Smooth muscle cell (in vitro differentiated cells): ENCODE measurements around the gene ZCCHC10. TPM values are rescaled to one million over a fixed set of nuclear protein-coding genes. Genes with fewer than 3 reads are reported as not detected.

ENCODE experiments used
- DNase-seq: peaks from one replicate; lab custom pipeline; 2025; ENCODE audit not compliant: unreplicated experiment; lab: John Stamatoyannopoulos, UW
- H2AFZ ChIP-seq: fragments of 200-600 bp; sonication (generic); 2 replicates; pipeline ENCODE4 v1.6.0; 2016; ENCODE audit warnings: antibody characterized with exemption, low read depth, mild to moderate bottlenecking
- H3F3A ChIP-seq: fragments of 200-600 bp; sonication (generic); 2 replicates; pipeline ENCODE4 v1.6.0; 2017; ENCODE audit warnings: antibody characterized with exemption, low read depth
- H3K27ac ChIP-seq: fragments of 200-600 bp; sonication (generic); 2 replicates; pipeline ENCODE4 v1.5.1; 2016; ENCODE audit warnings: low read depth, mild to moderate bottlenecking
- H3K27me3 ChIP-seq: fragments of 200-600 bp; sonication (generic); 2 replicates; pipeline ENCODE4 v1.6.1; 2016; ENCODE audit warnings: low read depth, mild to moderate bottlenecking
- H3K36me3 ChIP-seq: fragments of 200-600 bp; sonication (generic); 2 replicates; pipeline ENCODE4 v1.5.1; 2016; ENCODE audit warnings: low read depth
- H3K4me1 ChIP-seq: fragments of 200-600 bp; sonication (generic); 2 replicates; pipeline ENCODE4 v1.5.1; 2016; ENCODE audit warnings: low read depth
- H3K4me2 ChIP-seq: fragments of 200-600 bp; sonication (generic); 2 replicates; pipeline ENCODE4 v1.6.0; 2016; ENCODE audit warnings: mild to moderate bottlenecking
- H3K4me3 ChIP-seq: fragments of 200-600 bp; sonication (generic); 2 replicates; pipeline ENCODE4 v1.5.1; 2016; ENCODE audit warnings: mild to moderate bottlenecking
- H3K79me2 ChIP-seq: fragments of 200-600 bp; sonication (generic); 2 replicates; pipeline ENCODE4 v1.6.0; 2016; ENCODE audit warnings: low read depth, mild to moderate bottlenecking
- H3K9ac ChIP-seq: fragments of 200-600 bp; sonication (generic); 2 replicates; pipeline ENCODE4 v1.6.0; 2016; ENCODE audit warnings: low read depth
- H3K9me3 ChIP-seq: fragments of 200-600 bp; sonication (generic); replicated peaks from 2 replicates; pipeline ENCODE4 v1.5.1; 2016; ENCODE audit warnings: low read depth
- H4K20me1 ChIP-seq: fragments of 200-600 bp; sonication (generic); 2 replicates; pipeline ENCODE4 v1.6.0; 2016; ENCODE audit warnings: low read depth
- WGBS: methylation state at CpG from one replicate; pipeline ENCODE4 v1.1.7; 2016; ENCODE audit warnings: low lambda C conversion rate; 5-methylcytosine and 5-hydroxymethylcytosine counted together
- polyA plus RNA-seq: library from polyadenylated mRNA; unstranded; fragments of >200 nt; fragmentation: Nextera tagmentation; extraction: Ambion mirVana; gene quantifications from 2 replicates; pipeline ENCODE4 v1.2.1, GENCODE V29; 2016
- total RNA-seq: library from RNA; depleted of rRNA; stranded (reverse); fragments of >200 nt; gene quantifications from 2 replicates; pipeline ENCODE4 v1.2.3, GENCODE V29; 2014
- TF ChIP-seq, protein P1 (sequence below): fragments of 200-600 bp; sonication (generic); IDR thresholded peaks from 2 replicates; pipeline ENCODE4 v1.5.1; 2017; ENCODE audit warnings: borderline replicate concordance, mild to moderate bottlenecking, antibody characterized with exemption; ENCODE audit not compliant: insufficient read depth, poor library complexity, severe bottlenecking

ZCCHC10 gene
- total and polyA plus RNA-seq, 2 experiments from 2014 or later: 28.4 to 33.4 TPM

- H3K4me2 ChIP-seq: no peak overlapping the region
- H3K27ac ChIP-seq: no peak overlapping the region
- H2AFZ ChIP-seq: no peak overlapping the region
- no peaks in the 10 kb centered on the region for H3F3A ChIP-seq
- H3K79me2 ChIP-seq: no peaks in the 10 kb centered on the region
- 92% methylated on average over 11 of the region's 11 CpGs for WGBS
- no peak overlapping the region for H3K9ac ChIP-seq
- H3K9me3 ChIP-seq: no peaks in the 10 kb centered on the region
- H3K27me3 ChIP-seq: no peaks in the 10 kb centered on the region
- no peaks in the 10 kb centered on the region for H4K20me1 ChIP-seq
- H3K4me3 ChIP-seq: no peak overlapping the region
- H3K36me3 ChIP-seq: no peaks in the 10 kb centered on the region
- DNase-seq: no peak
- H3K4me1 ChIP-seq: no peaks in the 10 kb centered on the region
- TF ChIP-seq, protein P1, sequence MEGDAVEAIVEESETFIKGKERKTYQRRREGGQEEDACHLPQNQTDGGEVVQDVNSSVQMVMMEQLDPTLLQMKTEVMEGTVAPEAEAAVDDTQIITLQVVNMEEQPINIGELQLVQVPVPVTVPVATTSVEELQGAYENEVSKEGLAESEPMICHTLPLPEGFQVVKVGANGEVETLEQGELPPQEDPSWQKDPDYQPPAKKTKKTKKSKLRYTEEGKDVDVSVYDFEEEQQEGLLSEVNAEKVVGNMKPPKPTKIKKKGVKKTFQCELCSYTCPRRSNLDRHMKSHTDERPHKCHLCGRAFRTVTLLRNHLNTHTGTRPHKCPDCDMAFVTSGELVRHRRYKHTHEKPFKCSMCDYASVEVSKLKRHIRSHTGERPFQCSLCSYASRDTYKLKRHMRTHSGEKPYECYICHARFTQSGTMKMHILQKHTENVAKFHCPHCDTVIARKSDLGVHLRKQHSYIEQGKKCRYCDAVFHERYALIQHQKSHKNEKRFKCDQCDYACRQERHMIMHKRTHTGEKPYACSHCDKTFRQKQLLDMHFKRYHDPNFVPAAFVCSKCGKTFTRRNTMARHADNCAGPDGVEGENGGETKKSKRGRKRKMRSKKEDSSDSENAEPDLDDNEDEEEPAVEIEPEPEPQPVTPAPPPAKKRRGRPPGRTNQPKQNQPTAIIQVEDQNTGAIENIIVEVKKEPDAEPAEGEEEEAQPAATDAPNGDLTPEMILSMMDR: no peak
Measured at GRCh38 chr5:133034064-133034463, 7.7 kb upstream of the ZCCHC10 start.

GRCh38 chr5:133032852-133033742, 6.7 kb upstream of the ZCCHC10 start:
- Histone ChIP-seq H3K27ac (no peak overlapping the region), H2AFZ (no peak overlapping the region), H3K4me3 (no peak overlapping the region), H3K9me3 (no peaks in the 10 kb centered on the region), H4K20me1 (no peaks in the 10 kb centered on the region), H3F3A (no peaks in the 10 kb centered on the region), H3K4me1 (no peaks in the 10 kb centered on the region), H3K9ac (no peak overlapping the region), H3K79me2 (no peaks in the 10 kb centered on the region), H3K27me3 (no peaks in the 10 kb centered on the region), H3K36me3 (no peaks in the 10 kb centered on the region), H3K4me2 (no peak overlapping the region)
- TF ChIP-seq, protein P1: no peak
- 75% methylated on average over 6 of the region's 6 CpGs for WGBS
- DNase-seq: no peak

- Histone ChIP-seq H3K36me3 (no peaks in the 10 kb centered on the region), H3K79me2 (peaks cover 2% of the 10 kb centered on the region), H3F3A (peaks cover 4% of the 10 kb centered on the region), H3K4me3 (no peak overlapping the region), H3K27ac (no peak overlapping the region), H3K4me1 (peaks cover 2% of the 10 kb centered on the region), H3K4me2 (no peak overlapping the region), H3K27me3 (no peaks in the 10 kb centered on the region), H3K9me3 (no peaks in the 10 kb centered on the region), H4K20me1 (no peaks in the 10 kb centered on the region), H3K9ac (no peak overlapping the region), H2AFZ (no peak overlapping the region)
- TF ChIP-seq, protein P1: no peak
- 87% methylated on average over 2 of the region's 2 CpGs for WGBS
- DNase-seq: no peak
Measured at GRCh38 chr5:133030343-133031005, 4.1 kb upstream of the ZCCHC10 start.
